Measurements from ENCODE around the gene BMPR2.
"Not testable (repeated sequence)": the region's sequence is repeated elsewhere in the genome, so short reads cannot be mapped to it uniquely, and the experiment has no call there.

Gene BMPR2

GRCh38 chr2:202542142-202542541 lies 166.0 kb downstream of the BMPR2 start:
- Histone ChIP-seq H2AFZ (ENCODE audit: low read length) (no peak overlapping the region), H3K9me2 (replicated peaks; ENCODE audit: low read depth, low read length) (no peaks in the 10 kb centered on the region), H3K4me2 (ENCODE audit: low read depth, low read length, poor library complexity, severe bottlenecking) (no peak overlapping the region), H3K4me1 (ENCODE audit: insufficient read depth, low read length, poor library complexity, severe bottlenecking) (no peaks in the 10 kb centered on the region), H3K9me3 (ENCODE audit: insufficient read depth, low read depth, low read length) (no peaks in the 10 kb centered on the region), H3K4me3 (ENCODE audit: low read length, poor library complexity, severe bottlenecking) (no peak overlapping the region), H3K79me2 (ENCODE audit: insufficient read depth, low read length) (no peaks in the 10 kb centered on the region), H4K20me1 (ENCODE audit: insufficient read depth, low read length, poor library complexity, severe bottlenecking) (no peaks in the 10 kb centered on the region), H3K9ac (ENCODE audit: low read depth, low read length, poor library complexity, severe bottlenecking) (no peak overlapping the region), H3K36me3 (ENCODE audit: insufficient read depth, low read length) (0 out of 2 replicates have a peak, but pooled peaks cover 4% of the 10 kb centered on the region), H3F3A (ENCODE audit: low read depth) (no peaks in the 10 kb centered on the region), H3K27me3 (ENCODE audit: insufficient read depth, low read length, poor library complexity, severe bottlenecking) (no peaks in the 10 kb centered on the region)
- TF ChIP-seq EZH2phosphoT487 (IDR thresholded peaks at IDR 0.05; ENCODE audit: borderline replicate concordance) (no peak), CTCF (conservative IDR thresholded peaks at IDR 0.05; ENCODE audit: low read length) (no peak)

- Histone ChIP-seq H2AFZ (ENCODE audit: low read length) (no peak overlapping the region), H3K9ac (ENCODE audit: low read depth, low read length, poor library complexity, severe bottlenecking) (no peak overlapping the region), H3F3A (ENCODE audit: low read depth) (no peaks in the 10 kb centered on the region), H3K9me2 (replicated peaks; ENCODE audit: low read depth, low read length) (no peaks in the 10 kb centered on the region), H3K79me2 (ENCODE audit: insufficient read depth, low read length) (no peaks in the 10 kb centered on the region), H3K9me3 (ENCODE audit: insufficient read depth, low read depth, low read length) (no peaks in the 10 kb centered on the region), H3K36me3 (ENCODE audit: insufficient read depth, low read length) (0 out of 2 replicates have a peak, but pooled peaks cover 4% of the 10 kb centered on the region), H4K20me1 (ENCODE audit: insufficient read depth, low read length, poor library complexity, severe bottlenecking) (no peaks in the 10 kb centered on the region), H3K4me3 (ENCODE audit: low read length, poor library complexity, severe bottlenecking) (no peak overlapping the region), H3K27me3 (ENCODE audit: insufficient read depth, low read length, poor library complexity, severe bottlenecking) (no peaks in the 10 kb centered on the region), H3K4me2 (ENCODE audit: low read depth, low read length, poor library complexity, severe bottlenecking) (no peak overlapping the region), H3K4me1 (ENCODE audit: insufficient read depth, low read length, poor library complexity, severe bottlenecking) (no peaks in the 10 kb centered on the region)
- TF ChIP-seq EZH2phosphoT487 (IDR thresholded peaks at IDR 0.05; ENCODE audit: borderline replicate concordance) (no peak), CTCF (conservative IDR thresholded peaks at IDR 0.05; ENCODE audit: low read length) (no peak)
Measured at GRCh38 chr2:202545523-202545922, 169.4 kb downstream of the BMPR2 start.

GRCh38 chr2:202545931-202546330 lies 169.8 kb downstream of the BMPR2 start:
- H3K4me2 ChIP-seq (ENCODE audit: low read depth, low read length, poor library complexity, severe bottlenecking), result no peak overlapping the region

GRCh38 chr2:202546499-202547141 lies 170.5 kb downstream of the BMPR2 start:
- not testable (repeated sequence) for H3K9ac ChIP-seq (ENCODE audit: low read depth, low read length, poor library complexity, severe bottlenecking); H3K4me3 ChIP-seq (ENCODE audit: low read length, poor library complexity, severe bottlenecking); H4K20me1 ChIP-seq (ENCODE audit: insufficient read depth, low read length, poor library complexity, severe bottlenecking); H2AFZ ChIP-seq (ENCODE audit: low read length); H3K79me2 ChIP-seq (ENCODE audit: insufficient read depth, low read length); H3K27me3 ChIP-seq (ENCODE audit: insufficient read depth, low read length, poor library complexity, severe bottlenecking); H3K9me2 ChIP-seq (replicated peaks; ENCODE audit: low read depth, low read length); H3K36me3 ChIP-seq (ENCODE audit: insufficient read depth, low read length); H3K9me3 ChIP-seq (ENCODE audit: insufficient read depth, low read depth, low read length); H3K4me1 ChIP-seq (ENCODE audit: insufficient read depth, low read length, poor library complexity, severe bottlenecking); H3K4me2 ChIP-seq (ENCODE audit: low read depth, low read length, poor library complexity, severe bottlenecking); H3F3A ChIP-seq (ENCODE audit: low read depth)

More at GRCh38 chr2:202545931-202546330, 169.8 kb downstream of the BMPR2 start:
- TF ChIP-seq CTCF (conservative IDR thresholded peaks at IDR 0.05; ENCODE audit: low read length) (no peak), EZH2phosphoT487 (IDR thresholded peaks at IDR 0.05; ENCODE audit: borderline replicate concordance) (no peak)
- Histone ChIP-seq H3K4me1 (ENCODE audit: insufficient read depth, low read length, poor library complexity, severe bottlenecking) (no peaks in the 10 kb centered on the region), H3K27me3 (ENCODE audit: insufficient read depth, low read length, poor library complexity, severe bottlenecking) (no peaks in the 10 kb centered on the region), H3K79me2 (ENCODE audit: insufficient read depth, low read length) (no peaks in the 10 kb centered on the region), H3K9ac (ENCODE audit: low read depth, low read length, poor library complexity, severe bottlenecking) (no peak overlapping the region), H3K4me3 (ENCODE audit: low read length, poor library complexity, severe bottlenecking) (no peak overlapping the region), H3F3A (ENCODE audit: low read depth) (no peaks in the 10 kb centered on the region), H4K20me1 (ENCODE audit: insufficient read depth, low read length, poor library complexity, severe bottlenecking) (no peaks in the 10 kb centered on the region), H3K9me2 (replicated peaks; ENCODE audit: low read depth, low read length) (no peaks in the 10 kb centered on the region), H3K36me3 (ENCODE audit: insufficient read depth, low read length) (0 out of 2 replicates have a peak, but pooled peaks cover 4% of the 10 kb centered on the region), H2AFZ (ENCODE audit: low read length) (no peak overlapping the region), H3K9me3 (ENCODE audit: insufficient read depth, low read depth, low read length) (no peaks in the 10 kb centered on the region)

Measured in Loucy (cell line).